Measurements from ENCODE around the gene UBE2S.
"Not testable (repeated sequence)": the region's sequence is repeated elsewhere in the genome, so short reads cannot be mapped to it uniquely, and the experiment has no call there.

Gene UBE2S

GRCh38 chr19:55407550-55407799 lies at the start of gene UBE2S:
Gene UBE2S, minus strand, starts transcription at chr19:55407788. Its CDS starts 199 bp downstream, at chr19:55407589.
- DNase-seq = not testable (repeated sequence)

GRCh38 chr19:55456347-55456746 lies 48.8 kb upstream of the UBE2S start:
- no peak for DNase-seq

GRCh38 chr19:55455576-55456235 lies 48.1 kb upstream of the UBE2S start:
- DNase-seq = no peak

- DNase-seq = peak; percentile 37 to 47
Observed at GRCh38 chr19:55454787-55455243, 47.2 kb upstream of the UBE2S start.

- DNase-seq = no peak
Observed at GRCh38 chr19:55453511-55454260, 46.1 kb upstream of the UBE2S start.

GRCh38 chr19:55452749-55453346 lies 45.3 kb upstream of the UBE2S start:
- no peak for DNase-seq

GRCh38 chr19:55451965-55452748 lies 44.6 kb upstream of the UBE2S start:
- no peak for DNase-seq

GRCh38 chr19:55451163-55451964 lies 43.8 kb upstream of the UBE2S start:
- DNase-seq = no peak

- no peak for DNase-seq
Observed at GRCh38 chr19:55449469-55449868, 41.9 kb upstream of the UBE2S start.

- not testable (repeated sequence) for DNase-seq
Observed at GRCh38 chr19:55448175-55448490, 40.5 kb upstream of the UBE2S start.

GRCh38 chr19:55447421-55448174 lies 40.0 kb upstream of the UBE2S start:
- no peak for DNase-seq

- DNase-seq = no peak
Observed at GRCh38 chr19:55446060-55446459, 38.5 kb upstream of the UBE2S start.

- no peak for DNase-seq
Observed at GRCh38 chr19:55444646-55445045, 37.1 kb upstream of the UBE2S start.

GRCh38 chr19:55443824-55444480 lies 36.4 kb upstream of the UBE2S start:
- DNase-seq = no peak

- no peak for DNase-seq
Observed at GRCh38 chr19:55443045-55443823, 35.6 kb upstream of the UBE2S start, which contains the start of gene SHISA7. Gene SHISA7, minus strand, starts transcription at chr19:55443300. Its CDS starts 437 bp downstream, at chr19:55442863.

GRCh38 chr19:55442372-55442961 lies 34.9 kb upstream of the UBE2S start:
- DNase-seq = no peak

- no peak for DNase-seq
Observed at GRCh38 chr19:55441692-55442321, 34.2 kb upstream of the UBE2S start.

GRCh38 chr19:55441319-55441691 lies 33.7 kb upstream of the UBE2S start:
- DNase-seq = no peak

- no peak for DNase-seq
Observed at GRCh38 chr19:55440411-55441105, 33.0 kb upstream of the UBE2S start.
